DND-41 (cell line): ENCODE measurements around the gene FTO.

ENCODE experiments used
- ATAC-seq: fragments of 200-7000 bp; cut with Tn5 transposase; 3 replicates; pipeline ENCODE4 v1.9.1; 2021; ENCODE audit warnings: low read depth; ENCODE audit not compliant: insufficient read depth
- DNase-seq: peaks from one replicate; pipeline ENCODE4 v3.0.0-alpha.2; 2020
- H2AFZ ChIP-seq: 2 replicates; pipeline ENCODE4 v1.6.0; 2012; ENCODE audit warnings: low read depth, low read length
- H3K27ac ChIP-seq: 2 replicates; pipeline ENCODE4 v1.5.1; 2012; ENCODE audit warnings: low read length, inconsistent platforms
- H3K27me3 ChIP-seq: fragments of 200-600 bp; sonication (generic); 2 replicates; pipeline ENCODE4 v1.6.0; 2012; ENCODE audit warnings: low read length, mild to moderate bottlenecking, inconsistent platforms; ENCODE audit not compliant: insufficient read depth, poor library complexity
- H3K36me3 ChIP-seq: 2 replicates; pipeline ENCODE4 v1.5.1; 2012; ENCODE audit warnings: low read length, inconsistent platforms; ENCODE audit not compliant: insufficient read depth
- H3K4me1 ChIP-seq: 2 replicates; pipeline ENCODE4 v1.5.1; 2012; ENCODE audit warnings: mild to moderate bottlenecking, low read length; ENCODE audit not compliant: insufficient read depth
- H3K4me2 ChIP-seq: 2 replicates; pipeline ENCODE4 v1.6.0; 2012; ENCODE audit warnings: mild to moderate bottlenecking, moderate library complexity, low read length, inconsistent platforms; ENCODE audit not compliant: insufficient read depth
- H3K4me3 ChIP-seq, 2 experiments: fragments of 200-600 bp in 1 of 2; shearing (Covaris generic) in 1 of 2; 2 replicates each; pipeline ENCODE4 v1.5.1; 2012 to 2016; ENCODE audit warnings: inconsistent platforms in 2 of 2, low read length in 2 of 2, mild to moderate bottlenecking in 2 of 2, low read depth in 1 of 2, moderate library complexity in 1 of 2
- H3K79me2 ChIP-seq: 2 replicates; pipeline ENCODE4 v1.6.0; 2012; ENCODE audit warnings: low read length, inconsistent platforms; ENCODE audit not compliant: insufficient read depth
- H3K9ac ChIP-seq: 2 replicates; pipeline ENCODE4 v1.6.0; 2012; ENCODE audit warnings: low read depth, mild to moderate bottlenecking, inconsistent platforms, low read length, moderate library complexity
- H3K9me3 ChIP-seq: 2 replicates; pipeline ENCODE4 v1.5.1; 2012; ENCODE audit warnings: low read length, moderate library complexity, mild to moderate bottlenecking, inconsistent platforms; ENCODE audit not compliant: insufficient read depth, severe bottlenecking
- H4K20me1 ChIP-seq: 2 replicates; pipeline ENCODE4 v1.6.0; 2012; ENCODE audit warnings: low read length; ENCODE audit not compliant: insufficient read depth
- EZH2 ChIP-seq: IDR thresholded peaks from 3 replicates; pipeline ENCODE4 v1.6.1; 2012; ENCODE audit warnings: borderline replicate concordance, low read depth, mild to moderate bottlenecking, moderate library complexity, low read length, inconsistent platforms; ENCODE audit not compliant: severe bottlenecking
- TF ChIP-seq, protein P1 (sequence below): IDR thresholded peaks from 2 replicates; pipeline ENCODE4 v1.5.1; 2012; ENCODE audit warnings: borderline replicate concordance, low read length, moderate library complexity, mild to moderate bottlenecking; ENCODE audit not compliant: poor library complexity, severe bottlenecking; ENCODE audit errors: extremely low read depth

FTO gene

DNA sequence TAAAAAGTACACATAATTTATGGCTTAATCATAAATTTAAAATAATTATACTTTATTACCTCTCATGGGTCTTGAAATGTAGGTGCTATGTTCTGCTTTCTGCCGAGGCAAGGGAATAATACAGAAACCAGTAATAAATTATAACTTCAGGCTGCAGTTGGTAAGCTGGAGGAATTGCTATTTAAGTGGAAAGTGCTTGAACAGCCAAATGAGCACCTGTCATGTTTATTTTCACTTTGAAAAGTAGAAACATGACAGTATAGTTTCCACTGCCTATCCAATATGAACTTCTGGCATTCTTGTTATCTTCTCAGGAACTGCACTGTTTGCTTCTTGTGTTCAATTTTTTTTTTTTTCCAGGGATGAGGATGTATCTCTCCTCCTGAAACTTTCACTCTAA lies 146.0 kb downstream of the FTO start:
- Histone ChIP-seq H3K9ac (peak overlapping the region; percentile 23), H3K79me2 (peaks cover 3% of the 10 kb centered on the region; the same call in 1 of the 2 replicates), H3K4me2 (peak overlapping the region; percentile 57), H3K27ac (peak overlapping the region; percentile 72), H4K20me1 (no peaks in the 10 kb centered on the region), H3K4me1 (peaks cover 63% of the 10 kb centered on the region), H3K4me3 (peak overlapping the region in 1 of 2 experiments; percentile 10; a peak in 1 of 4 replicates), H3K36me3 (0 out of 2 replicates have a peak, but pooled peaks cover 4% of the 10 kb centered on the region), H2AFZ (no peak overlapping the region), H3K9me3 (no peaks in the 10 kb centered on the region), H3K27me3 (no peaks in the 10 kb centered on the region)
- TF ChIP-seq, protein P1, sequence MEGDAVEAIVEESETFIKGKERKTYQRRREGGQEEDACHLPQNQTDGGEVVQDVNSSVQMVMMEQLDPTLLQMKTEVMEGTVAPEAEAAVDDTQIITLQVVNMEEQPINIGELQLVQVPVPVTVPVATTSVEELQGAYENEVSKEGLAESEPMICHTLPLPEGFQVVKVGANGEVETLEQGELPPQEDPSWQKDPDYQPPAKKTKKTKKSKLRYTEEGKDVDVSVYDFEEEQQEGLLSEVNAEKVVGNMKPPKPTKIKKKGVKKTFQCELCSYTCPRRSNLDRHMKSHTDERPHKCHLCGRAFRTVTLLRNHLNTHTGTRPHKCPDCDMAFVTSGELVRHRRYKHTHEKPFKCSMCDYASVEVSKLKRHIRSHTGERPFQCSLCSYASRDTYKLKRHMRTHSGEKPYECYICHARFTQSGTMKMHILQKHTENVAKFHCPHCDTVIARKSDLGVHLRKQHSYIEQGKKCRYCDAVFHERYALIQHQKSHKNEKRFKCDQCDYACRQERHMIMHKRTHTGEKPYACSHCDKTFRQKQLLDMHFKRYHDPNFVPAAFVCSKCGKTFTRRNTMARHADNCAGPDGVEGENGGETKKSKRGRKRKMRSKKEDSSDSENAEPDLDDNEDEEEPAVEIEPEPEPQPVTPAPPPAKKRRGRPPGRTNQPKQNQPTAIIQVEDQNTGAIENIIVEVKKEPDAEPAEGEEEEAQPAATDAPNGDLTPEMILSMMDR = no peak
- TF ChIP-seq EZH2 = no peak
- ATAC-seq (peak; percentile 52), DNase-seq (no peak)

GRCh38 chr16:53852678-53853077 lies 148.7 kb downstream of the FTO start:
- no peak overlapping the region for H3K4me2 ChIP-seq
- H3K79me2 ChIP-seq = no peaks in the 10 kb centered on the region

DNA sequence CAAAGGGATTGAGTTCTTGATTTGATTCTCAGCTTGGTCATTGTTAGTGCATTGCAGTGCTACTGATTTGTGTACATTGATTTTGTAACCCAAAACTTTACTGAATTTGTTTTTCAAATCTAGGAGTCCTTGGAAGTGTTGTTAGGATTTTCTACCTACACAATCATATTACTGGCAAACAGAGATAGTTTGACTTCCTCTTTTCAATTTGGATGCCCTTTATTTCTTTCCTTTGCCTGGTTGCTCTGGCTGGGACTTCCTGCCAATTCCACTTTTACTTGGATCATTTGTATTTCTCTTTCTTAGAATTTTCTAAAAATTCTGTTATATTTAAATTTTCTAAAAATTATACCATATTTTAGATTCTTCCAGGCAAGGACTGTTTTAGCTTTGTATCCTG lies 151.1 kb downstream of the FTO start:
- H3K4me1 ChIP-seq = peaks cover 13% of the 10 kb centered on the region
- H4K20me1 ChIP-seq = no peaks in the 10 kb centered on the region
- H3K36me3 ChIP-seq = peaks cover 6% of the 10 kb centered on the region; the same call in 1 of the 2 replicates
- H3K4me2 ChIP-seq = no peak overlapping the region
- DNase-seq (no peak), ATAC-seq (no peak)
- H3K27ac ChIP-seq = no peak overlapping the region
- TF ChIP-seq EZH2 = no peak
- TF ChIP-seq, protein P1 = no peak
- no peak overlapping the region for H2AFZ ChIP-seq
- H3K27me3 ChIP-seq = no peaks in the 10 kb centered on the region
- no peaks in the 10 kb centered on the region for H3K79me2 ChIP-seq
- no peaks in the 10 kb centered on the region for H3K9me3 ChIP-seq
- H3K9ac ChIP-seq = no peak overlapping the region
- no peak overlapping the region for H3K4me3 ChIP-seq

More at GRCh38 chr16:53852678-53853077, 148.7 kb downstream of the FTO start:
- Histone ChIP-seq H3K36me3 (peaks cover 4% of the 10 kb centered on the region; the same call in 1 of the 2 replicates), H3K27ac (no peak overlapping the region), H3K27me3 (no peaks in the 10 kb centered on the region), H3K4me3 (no peak overlapping the region), H3K9me3 (no peaks in the 10 kb centered on the region), H4K20me1 (no peaks in the 10 kb centered on the region), H3K9ac (no peak overlapping the region), H3K4me1 (peaks cover 36% of the 10 kb centered on the region), H2AFZ (no peak overlapping the region)
- TF ChIP-seq, protein P1 = no peak
- no peak for TF ChIP-seq EZH2
- DNase-seq (no peak), ATAC-seq (no peak)
